RWPE2 (cell line): ENCODE measurements around the gene ADCYAP1R1.

ENCODE experiments used
- ATAC-seq: fragments of 200-7000 bp; cut with Tn5 transposase; 3 replicates; pipeline ENCODE4 v1.9.1; 2021; ENCODE audit warnings: low read depth
- DNase-seq: peaks from one replicate; pipeline ENCODE4 v3.0.0-alpha.2; 2020; ENCODE audit warnings: low spot score
- H3K27ac ChIP-seq: fragments of 450-650 bp; 2 replicates; pipeline ENCODE4 v1.5.1; 2017; ENCODE audit warnings: mild to moderate bottlenecking; ENCODE audit not compliant: poor library complexity, severe bottlenecking
- H3K27me3 ChIP-seq: fragments of 250-450 bp; sonication (Bioruptor Pico); 2 replicates; pipeline ENCODE4 v1.5.1; 2021; ENCODE audit warnings: mild to moderate bottlenecking, moderate library complexity; ENCODE audit not compliant: insufficient read depth, poor library complexity, severe bottlenecking
- H3K36me3 ChIP-seq: fragments of 250-450 bp; sonication (Bioruptor Pico); 2 replicates; pipeline ENCODE4 v1.5.1; 2020; ENCODE audit warnings: low read depth, mild to moderate bottlenecking, moderate library complexity
- H3K4me1 ChIP-seq: fragments of 250-450 bp; sonication (Bioruptor Pico); 2 replicates; pipeline ENCODE4 v1.5.1; 2021; ENCODE audit warnings: mild to moderate bottlenecking, moderate library complexity; ENCODE audit not compliant: insufficient read depth, poor library complexity, severe bottlenecking
- H3K4me3 ChIP-seq: fragments of 250-450 bp; sonication (Bioruptor Pico); 2 replicates; pipeline ENCODE4 v1.5.1; 2021; ENCODE audit warnings: mild to moderate bottlenecking, moderate library complexity; ENCODE audit not compliant: severe bottlenecking
- H3K9me3 ChIP-seq: fragments of 250-450 bp; sonication (Bioruptor Pico); 2 replicates; pipeline ENCODE4 v1.5.1; 2021; ENCODE audit warnings: mild to moderate bottlenecking, moderate library complexity; ENCODE audit not compliant: severe bottlenecking
- TF ChIP-seq, protein P1 (sequence below): fragments of 450-650 bp; IDR thresholded peaks from one replicate; pipeline ENCODE4 v1.5.1; 2017; ENCODE audit warnings: mild to moderate bottlenecking, moderate library complexity; ENCODE audit not compliant: poor library complexity, severe bottlenecking

Gene ADCYAP1R1

DNA sequence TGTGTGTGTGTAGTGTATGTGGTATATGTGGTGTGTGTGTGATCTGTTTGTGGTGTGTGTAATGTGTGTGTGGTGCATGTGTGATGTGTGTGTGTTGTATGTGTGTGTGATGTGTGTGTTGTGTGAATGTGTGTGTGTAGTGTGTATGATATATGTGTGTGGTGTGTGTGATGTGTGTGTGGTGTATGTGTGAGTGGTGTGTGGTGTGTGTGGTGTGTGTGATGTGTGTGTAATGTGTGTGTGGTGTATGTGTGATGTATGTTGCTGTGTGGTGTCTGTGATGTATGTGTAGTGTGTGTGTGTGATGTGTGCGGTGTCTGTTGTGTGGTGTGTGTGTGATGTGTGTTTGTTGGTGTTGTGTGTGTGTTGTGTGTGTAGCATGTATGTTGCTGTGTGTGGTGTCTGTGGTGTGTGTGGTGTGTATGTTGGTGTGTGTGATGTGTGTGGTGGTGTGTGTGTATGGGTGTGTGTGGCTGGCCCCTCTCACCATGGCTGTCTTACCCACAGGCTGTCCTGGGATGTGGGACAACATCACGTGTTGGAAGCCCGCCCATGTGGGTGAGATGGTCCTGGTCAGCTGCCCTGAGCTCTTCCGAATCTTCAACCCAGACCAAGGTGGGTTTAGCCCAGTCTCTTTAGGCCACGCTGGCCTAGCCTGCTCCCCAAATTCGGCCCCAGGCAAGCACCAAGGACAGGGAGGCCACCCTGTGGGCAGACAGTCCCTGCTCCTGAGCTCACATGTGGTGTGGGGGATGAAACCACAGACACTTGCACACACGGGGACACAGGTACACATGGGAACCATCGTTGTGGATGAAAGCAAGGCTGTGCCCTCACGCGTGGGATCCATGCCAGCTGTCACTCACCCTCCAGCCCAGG is 25.6 kb downstream of the ADCYAP1R1 start:
- DNase-seq (peak; percentile 25), ATAC-seq (no peak)
- TF ChIP-seq, protein P1, sequence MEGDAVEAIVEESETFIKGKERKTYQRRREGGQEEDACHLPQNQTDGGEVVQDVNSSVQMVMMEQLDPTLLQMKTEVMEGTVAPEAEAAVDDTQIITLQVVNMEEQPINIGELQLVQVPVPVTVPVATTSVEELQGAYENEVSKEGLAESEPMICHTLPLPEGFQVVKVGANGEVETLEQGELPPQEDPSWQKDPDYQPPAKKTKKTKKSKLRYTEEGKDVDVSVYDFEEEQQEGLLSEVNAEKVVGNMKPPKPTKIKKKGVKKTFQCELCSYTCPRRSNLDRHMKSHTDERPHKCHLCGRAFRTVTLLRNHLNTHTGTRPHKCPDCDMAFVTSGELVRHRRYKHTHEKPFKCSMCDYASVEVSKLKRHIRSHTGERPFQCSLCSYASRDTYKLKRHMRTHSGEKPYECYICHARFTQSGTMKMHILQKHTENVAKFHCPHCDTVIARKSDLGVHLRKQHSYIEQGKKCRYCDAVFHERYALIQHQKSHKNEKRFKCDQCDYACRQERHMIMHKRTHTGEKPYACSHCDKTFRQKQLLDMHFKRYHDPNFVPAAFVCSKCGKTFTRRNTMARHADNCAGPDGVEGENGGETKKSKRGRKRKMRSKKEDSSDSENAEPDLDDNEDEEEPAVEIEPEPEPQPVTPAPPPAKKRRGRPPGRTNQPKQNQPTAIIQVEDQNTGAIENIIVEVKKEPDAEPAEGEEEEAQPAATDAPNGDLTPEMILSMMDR: no peak

DNA sequence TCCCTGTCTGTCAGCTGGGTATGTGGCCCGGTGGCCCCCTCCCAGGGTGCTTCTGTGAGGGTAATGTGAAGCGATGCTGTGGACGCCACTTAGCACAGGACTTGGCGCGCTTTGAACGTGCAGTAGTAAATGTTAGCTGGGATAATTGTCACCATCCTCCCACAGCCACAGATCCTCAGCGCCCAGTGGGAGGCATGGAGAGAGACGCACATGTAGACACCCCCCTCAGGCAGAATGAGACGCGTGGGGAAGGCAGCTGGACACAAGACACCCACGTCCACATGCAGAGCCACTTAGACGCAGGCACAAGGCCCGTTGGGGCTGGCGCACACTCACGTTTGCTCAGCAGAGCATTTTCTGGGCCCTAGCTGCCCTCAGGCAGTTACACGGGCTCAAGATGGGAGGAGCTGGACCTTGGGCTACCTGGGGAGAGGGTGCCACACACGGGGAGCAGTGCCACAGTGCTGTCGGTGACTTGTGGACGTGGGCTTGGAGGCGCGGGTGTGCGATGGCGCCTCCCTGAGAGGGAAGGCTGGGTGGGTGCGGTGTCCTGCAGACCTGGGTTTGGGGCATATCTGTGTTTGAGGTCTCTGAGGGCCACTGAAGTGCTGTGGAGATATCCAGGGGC is 26.4 kb downstream of the ADCYAP1R1 start:
- TF ChIP-seq, protein P1: no peak
- DNase-seq (no peak), ATAC-seq (no peak)
- no peaks in the 10 kb centered on the region for H3K4me1 ChIP-seq
- H3K4me3 ChIP-seq: no peak overlapping the region
- no peaks in the 10 kb centered on the region for H3K36me3 ChIP-seq
- H3K9me3 ChIP-seq: no peaks in the 10 kb centered on the region
- no peaks in the 10 kb centered on the region for H3K27me3 ChIP-seq
- no peak overlapping the region for H3K27ac ChIP-seq

More for the DNA sequence above, 25.6 kb downstream of the ADCYAP1R1 start:
- no peaks in the 10 kb centered on the region for H3K36me3 ChIP-seq
- no peak overlapping the region for H3K27ac ChIP-seq
- no peaks in the 10 kb centered on the region for H3K9me3 ChIP-seq
- no peaks in the 10 kb centered on the region for H3K4me1 ChIP-seq
- H3K4me3 ChIP-seq: no peak overlapping the region
- no peaks in the 10 kb centered on the region for H3K27me3 ChIP-seq

DNA sequence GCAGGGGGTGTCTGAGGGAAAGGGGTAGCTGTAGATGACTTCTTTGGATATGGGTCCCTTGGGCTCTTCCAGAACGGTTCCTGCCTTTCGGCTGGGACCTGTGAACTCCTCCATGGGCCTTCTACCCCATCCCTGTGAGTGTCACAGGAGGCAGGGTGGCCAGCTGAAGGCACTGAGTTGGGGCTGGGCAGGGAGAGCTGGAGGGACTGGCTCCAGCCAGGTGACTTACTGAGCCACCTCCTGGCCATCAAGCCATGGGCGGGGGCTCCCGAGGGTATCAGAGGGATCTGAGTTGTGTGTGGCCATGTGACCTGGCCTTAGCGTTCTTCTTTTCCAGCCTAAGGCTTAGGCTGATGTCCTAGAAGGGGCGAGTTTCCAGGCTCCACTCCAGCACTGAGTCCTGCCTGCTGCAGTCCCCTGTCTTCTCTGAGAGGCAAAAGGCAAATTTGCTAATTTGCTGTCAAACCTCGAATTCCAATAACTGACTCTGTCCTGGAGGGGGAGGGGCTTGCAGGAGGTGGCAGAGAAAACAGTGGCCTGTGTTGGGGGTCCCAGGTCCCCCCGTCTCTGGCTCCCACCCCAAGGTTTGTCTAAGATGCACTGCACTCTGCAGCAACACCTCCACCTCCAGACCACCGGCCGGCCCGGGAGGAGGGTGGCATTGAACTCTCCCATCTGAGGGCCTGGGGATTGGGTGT is 27.2 kb downstream of the ADCYAP1R1 start:
- Histone ChIP-seq H3K27ac (no peak overlapping the region), H3K4me3 (no peak overlapping the region), H3K36me3 (no peaks in the 10 kb centered on the region), H3K9me3 (no peaks in the 10 kb centered on the region), H3K27me3 (no peaks in the 10 kb centered on the region), H3K4me1 (no peaks in the 10 kb centered on the region)
- ATAC-seq (no peak), DNase-seq (peak; percentile 24)
- TF ChIP-seq, protein P1: no peak

DNA sequence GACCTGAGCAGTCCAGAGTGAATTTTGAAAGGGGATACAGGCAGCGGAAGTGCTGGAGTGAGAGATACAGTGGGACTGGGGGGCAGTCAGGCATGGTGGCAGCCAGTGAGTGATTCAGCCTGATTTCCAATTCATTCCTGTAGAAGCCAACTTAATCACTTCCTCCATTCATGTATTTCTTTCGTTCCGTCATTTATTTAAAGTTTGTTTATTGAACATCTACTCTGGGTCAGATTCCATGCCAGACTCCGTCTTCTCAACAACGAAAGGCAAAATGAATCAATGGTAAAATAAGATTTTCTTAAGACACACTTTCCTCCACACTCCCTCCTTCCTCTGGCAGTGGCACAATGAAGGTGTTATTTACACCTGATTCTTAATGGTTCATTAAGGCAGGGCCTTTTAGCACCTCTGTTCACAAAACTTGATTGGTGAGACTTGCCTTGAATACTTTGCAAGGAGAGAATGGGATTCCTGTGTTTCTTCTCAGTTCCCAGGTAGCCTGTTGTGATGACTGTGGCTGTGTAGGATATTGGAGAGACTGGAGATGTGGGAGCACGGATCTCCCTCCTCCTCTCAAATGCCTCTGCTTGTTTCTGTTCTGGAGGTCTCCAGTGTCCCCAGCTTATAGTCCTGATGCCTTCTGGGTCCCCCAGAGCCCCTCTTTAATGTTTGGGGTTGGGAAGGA is 27.9 kb downstream of the ADCYAP1R1 start:
- Histone ChIP-seq H3K27me3 (no peaks in the 10 kb centered on the region), H3K27ac (no peak overlapping the region), H3K4me3 (no peak overlapping the region), H3K36me3 (no peaks in the 10 kb centered on the region), H3K4me1 (no peaks in the 10 kb centered on the region), H3K9me3 (no peaks in the 10 kb centered on the region)
- no peak for DNase-seq
- TF ChIP-seq, protein P1: no peak
- no peak for ATAC-seq
